ENCODE data around the gene CRTC3. TPM values are rescaled to one million over a fixed set of nuclear protein-coding genes. Genes with fewer than 3 reads are reported as not detected.

The CRTC3 gene
- total and polyA plus RNA-seq, 2 of the 13 experiments (the other 11 are each of a cell fraction or from before 2014, with no cell fraction given) = 8.4 to 11.8 TPM

DNA sequence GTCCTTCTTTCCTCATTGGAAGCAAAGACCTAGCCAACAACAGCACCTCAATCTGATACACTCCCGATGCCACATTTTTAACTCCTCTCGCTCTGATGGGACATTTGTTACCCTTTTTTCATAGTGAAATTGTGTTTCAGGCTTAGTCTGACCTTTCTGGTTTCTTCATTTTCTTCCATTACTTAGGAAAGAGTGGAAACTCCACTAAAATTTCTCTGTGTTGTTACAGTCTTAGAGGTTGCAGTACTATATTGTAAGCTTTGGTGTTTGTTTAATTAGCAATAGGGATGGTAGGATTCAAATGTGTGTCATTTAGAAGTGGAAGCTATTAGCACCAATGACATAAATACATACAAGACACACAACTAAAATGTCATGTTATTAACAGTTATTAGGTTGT lies 29.6 kb upstream of the CRTC3 start:
- in situ Hi-C loops (cut with HindIII; ENCODE audit: extremely low pct_ligation_motif_present, low pct_unique_long_range_greater_than_20kb) = no loop called here
- BruUV-seq (replicated peaks) = no TSS peak
- Histone ChIP-seq H3K9ac (ENCODE audit: insufficient read depth, low read depth, low read length) (no peak overlapping the region), H3K27ac (ENCODE audit: extremely low read length, insufficient read depth, low read length) (no peak overlapping the region), H3K4me3 (replicated peaks in 1 of 3; ENCODE audit: insufficient read depth in 1 of 3, low read depth in 2 of 3, low read length in 3 of 3) (no peak overlapping the region), H2AFZ (ENCODE audit: low read length) (no peak overlapping the region), H4K20me1 (ENCODE audit: insufficient read depth, low read length) (no peaks in the 10 kb centered on the region), H3K36me3 (replicated peaks in 1 of 2; ENCODE audit: control insufficient read depth in 1 of 2, insufficient read depth in 2 of 2, low read length in 2 of 2) (peaks cover 4 to 24% of the 10 kb centered on the region in 2 experiments; a peak in 3 of 5 replicates), H3K4me1 (ENCODE audit: insufficient read depth, low read length) (no peaks in the 10 kb centered on the region), H3K4me2 (ENCODE audit: low read depth, low read length) (no peak overlapping the region), H3K79me2 (ENCODE audit: insufficient read depth, low read length) (no peaks in the 10 kb centered on the region), H3K27me3 (ENCODE audit: control insufficient read depth in 1 of 2, insufficient read depth in 2 of 2, low read length in 2 of 2) (no peaks in the 10 kb centered on the region), H3K9me3 (ENCODE audit: low read length) (no peaks in the 10 kb centered on the region)
- intact Hi-C loops (cut with micrococcal nuclease; ENCODE audit: unreplicated experiment) = no loop called here
- ChIA-PET POLR2A (no interaction called here), CTCF (ENCODE audit: low intra/inter-chr PET ratio, low total read pairs) (no interaction called here)
- FAIRE-seq (no peak), DNase-seq (ENCODE audit: low spot score) (no peak), ATAC-seq (no peak)
- WGBS (ENCODE audit: low lambda C conversion rate) = 97% methylated on average over 2 of the region's 2 CpGs
- TF ChIP-seq ZNF629 (CRISPR knock-in tag; conservative IDR thresholded peaks at IDR 0.05) (no peak), ZBTB40 (IDR thresholded peaks at IDR 0.05) (no peak), ZBTB40 (CRISPR knock-in tag; IDR thresholded peaks at IDR 0.05) (no peak), ZFP1 (CRISPR knock-in tag; IDR thresholded peaks at IDR 0.05) (no peak), MXD1 (CRISPR knock-in tag; IDR thresholded peaks at IDR 0.05) (no peak), BRCA1 (CRISPR knock-in tag; IDR thresholded peaks at IDR 0.05) (no peak), ETV5 (CRISPR knock-in tag; IDR thresholded peaks at IDR 0.05; ENCODE audit: borderline replicate concordance) (no peak)
- TF ChIP-seq, protein P1, sequence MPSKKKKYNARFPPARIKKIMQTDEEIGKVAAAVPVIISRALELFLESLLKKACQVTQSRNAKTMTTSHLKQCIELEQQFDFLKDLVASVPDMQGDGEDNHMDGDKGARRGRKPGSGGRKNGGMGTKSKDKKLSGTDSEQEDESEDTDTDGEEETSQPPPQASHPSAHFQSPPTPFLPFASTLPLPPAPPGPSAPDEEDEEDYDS (CRISPR knock-in tag; IDR thresholded peaks at IDR 0.05) = no peak
- TF ChIP-seq, protein P2, sequence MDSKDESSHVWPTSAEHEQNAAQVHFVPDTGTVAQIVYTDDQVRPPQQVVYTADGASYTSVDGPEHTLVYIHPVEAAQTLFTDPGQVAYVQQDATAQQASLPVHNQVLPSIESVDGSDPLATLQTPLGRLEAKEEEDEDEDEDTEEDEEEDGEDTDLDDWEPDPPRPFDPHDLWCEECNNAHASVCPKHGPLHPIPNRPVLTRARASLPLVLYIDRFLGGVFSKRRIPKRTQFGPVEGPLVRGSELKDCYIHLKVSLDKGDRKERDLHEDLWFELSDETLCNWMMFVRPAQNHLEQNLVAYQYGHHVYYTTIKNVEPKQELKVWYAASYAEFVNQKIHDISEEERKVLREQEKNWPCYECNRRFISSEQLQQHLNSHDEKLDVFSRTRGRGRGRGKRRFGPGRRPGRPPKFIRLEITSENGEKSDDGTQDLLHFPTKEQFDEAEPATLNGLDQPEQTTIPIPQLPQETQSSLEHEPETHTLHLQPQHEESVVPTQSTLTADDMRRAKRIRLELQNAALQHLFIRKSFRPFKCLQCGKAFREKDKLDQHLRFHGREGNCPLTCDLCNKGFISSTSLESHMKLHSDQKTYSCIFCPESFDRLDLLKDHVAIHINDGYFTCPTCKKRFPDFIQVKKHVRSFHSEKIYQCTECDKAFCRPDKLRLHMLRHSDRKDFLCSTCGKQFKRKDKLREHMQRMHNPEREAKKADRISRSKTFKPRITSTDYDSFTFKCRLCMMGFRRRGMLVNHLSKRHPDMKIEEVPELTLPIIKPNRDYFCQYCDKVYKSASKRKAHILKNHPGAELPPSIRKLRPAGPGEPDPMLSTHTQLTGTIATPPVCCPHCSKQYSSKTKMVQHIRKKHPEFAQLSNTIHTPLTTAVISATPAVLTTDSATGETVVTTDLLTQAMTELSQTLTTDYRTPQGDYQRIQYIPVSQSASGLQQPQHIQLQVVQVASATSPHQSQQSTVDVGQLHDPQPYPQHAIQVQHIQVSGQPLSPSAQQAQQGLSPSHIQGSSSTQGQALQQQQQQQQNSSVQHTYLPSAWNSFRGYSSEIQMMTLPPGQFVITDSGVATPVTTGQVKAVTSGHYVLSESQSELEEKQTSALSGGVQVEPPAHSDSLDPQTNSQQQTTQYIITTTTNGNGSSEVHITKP (CRISPR knock-in tag; IDR thresholded peaks at IDR 0.05; ENCODE audit: low read depth) = no peak
- TF ChIP-seq, protein P3, sequence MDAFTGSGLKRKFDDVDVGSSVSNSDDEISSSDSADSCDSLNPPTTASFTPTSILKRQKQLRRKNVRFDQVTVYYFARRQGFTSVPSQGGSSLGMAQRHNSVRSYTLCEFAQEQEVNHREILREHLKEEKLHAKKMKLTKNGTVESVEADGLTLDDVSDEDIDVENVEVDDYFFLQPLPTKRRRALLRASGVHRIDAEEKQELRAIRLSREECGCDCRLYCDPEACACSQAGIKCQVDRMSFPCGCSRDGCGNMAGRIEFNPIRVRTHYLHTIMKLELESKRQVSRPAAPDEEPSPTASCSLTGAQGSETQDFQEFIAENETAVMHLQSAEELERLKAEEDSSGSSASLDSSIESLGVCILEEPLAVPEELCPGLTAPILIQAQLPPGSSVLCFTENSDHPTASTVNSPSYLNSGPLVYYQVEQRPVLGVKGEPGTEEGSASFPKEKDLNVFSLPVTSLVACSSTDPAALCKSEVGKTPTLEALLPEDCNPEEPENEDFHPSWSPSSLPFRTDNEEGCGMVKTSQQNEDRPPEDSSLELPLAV (CRISPR knock-in tag; conservative IDR thresholded peaks at IDR 0.05; ENCODE audit: low read depth) = no peak
